AG04449 (cell line): Measurements from ENCODE around the gene NDST1.

Source experiments
- CTCF ChIA-PET: fragments of 350-600 bp; formaldehyde crosslinking; extraction: SDS; loops from one replicate; lab custom pipeline; 2021; ENCODE audit warnings: antibody characterized with exemption; lab: Yijun Ruan, JAX
- POLR2A ChIA-PET: fragments of 400-600, 350-600 bp; formaldehyde crosslinking; extraction: SDS; loops from one replicate; lab custom pipeline; 2020; ENCODE audit warnings: antibody characterized with exemption, inconsistent platforms; lab: Yijun Ruan, JAX
- DNase-seq: peaks from one replicate; pipeline ENCODE4 v3.0.0-alpha.2; 2010; ENCODE audit warnings: low read depth, low spot score
- H3K4me3 ChIP-seq: 2 replicates; pipeline ENCODE4 v1.5.1; 2011; ENCODE audit warnings: low read depth, mild to moderate bottlenecking, control low read depth, low read length
- TF ChIP-seq, protein P1 (sequence below): IDR thresholded peaks from one replicate; pipeline ENCODE4 v1.5.1; 2011; ENCODE audit warnings: mild to moderate bottlenecking, moderate library complexity, low read length, control low read depth, inconsistent platforms; ENCODE audit not compliant: insufficient read depth; ENCODE audit errors: missing control alignments

The NDST1 gene

DNA sequence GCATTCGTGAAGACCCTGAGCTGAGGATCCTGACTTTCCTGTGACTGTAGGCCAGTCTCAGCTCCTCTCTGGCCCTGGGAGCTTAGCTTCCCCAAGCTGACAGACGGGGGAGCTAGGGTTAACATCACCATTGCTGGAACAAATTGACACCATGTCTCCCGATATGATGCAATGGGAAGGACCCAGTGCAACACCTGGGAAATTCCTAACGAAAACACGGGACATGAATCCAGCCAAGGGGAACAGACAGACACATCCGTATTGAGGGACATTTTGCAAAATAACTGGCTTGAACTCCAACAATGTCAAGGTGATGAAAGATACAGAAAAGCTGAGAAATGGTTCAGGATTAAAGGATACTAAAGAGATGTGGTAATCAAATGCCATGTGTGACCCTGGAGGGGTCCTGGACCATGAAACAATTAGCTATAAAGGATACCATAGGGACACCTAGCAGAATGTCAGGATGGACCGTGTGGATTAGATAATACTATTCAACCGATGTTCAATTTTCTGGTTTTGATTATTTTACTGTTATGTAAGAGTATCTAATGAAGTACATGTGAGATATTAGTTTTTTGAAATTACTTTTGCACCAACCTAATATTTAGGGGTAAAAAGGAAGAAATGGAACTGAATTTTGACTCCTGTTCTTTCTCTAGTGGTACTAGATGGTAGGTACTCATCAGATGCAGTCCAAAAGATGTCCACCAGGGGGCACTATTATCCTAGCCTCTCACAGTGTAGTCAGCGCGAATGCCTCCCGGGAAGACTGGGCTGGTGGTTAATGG, 52.7 kb downstream of the NDST1 start:
- TF ChIP-seq, protein P1, sequence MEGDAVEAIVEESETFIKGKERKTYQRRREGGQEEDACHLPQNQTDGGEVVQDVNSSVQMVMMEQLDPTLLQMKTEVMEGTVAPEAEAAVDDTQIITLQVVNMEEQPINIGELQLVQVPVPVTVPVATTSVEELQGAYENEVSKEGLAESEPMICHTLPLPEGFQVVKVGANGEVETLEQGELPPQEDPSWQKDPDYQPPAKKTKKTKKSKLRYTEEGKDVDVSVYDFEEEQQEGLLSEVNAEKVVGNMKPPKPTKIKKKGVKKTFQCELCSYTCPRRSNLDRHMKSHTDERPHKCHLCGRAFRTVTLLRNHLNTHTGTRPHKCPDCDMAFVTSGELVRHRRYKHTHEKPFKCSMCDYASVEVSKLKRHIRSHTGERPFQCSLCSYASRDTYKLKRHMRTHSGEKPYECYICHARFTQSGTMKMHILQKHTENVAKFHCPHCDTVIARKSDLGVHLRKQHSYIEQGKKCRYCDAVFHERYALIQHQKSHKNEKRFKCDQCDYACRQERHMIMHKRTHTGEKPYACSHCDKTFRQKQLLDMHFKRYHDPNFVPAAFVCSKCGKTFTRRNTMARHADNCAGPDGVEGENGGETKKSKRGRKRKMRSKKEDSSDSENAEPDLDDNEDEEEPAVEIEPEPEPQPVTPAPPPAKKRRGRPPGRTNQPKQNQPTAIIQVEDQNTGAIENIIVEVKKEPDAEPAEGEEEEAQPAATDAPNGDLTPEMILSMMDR: peak; percentile 76
- CTCF ChIA-PET: interaction anchor here (0.6 to 15.5 kb wide), 59 partner anchors 9 to 291 kb away, joined by 3 to 366 read pairs (median 5); partner anchors contain the start of genes MYOZ3, RBM22, RPS14 and SYNPO
- no peak for DNase-seq
- H3K4me3 ChIP-seq: no peak overlapping the region
- POLR2A ChIA-PET: interaction anchor here (0.6 to 1.7 kb wide), 6 partner anchors 43 to 198 kb away, joined by 3 to 9 read pairs (median 4); partner anchors contain the start of genes DCTN4 and RBM22

DNA sequence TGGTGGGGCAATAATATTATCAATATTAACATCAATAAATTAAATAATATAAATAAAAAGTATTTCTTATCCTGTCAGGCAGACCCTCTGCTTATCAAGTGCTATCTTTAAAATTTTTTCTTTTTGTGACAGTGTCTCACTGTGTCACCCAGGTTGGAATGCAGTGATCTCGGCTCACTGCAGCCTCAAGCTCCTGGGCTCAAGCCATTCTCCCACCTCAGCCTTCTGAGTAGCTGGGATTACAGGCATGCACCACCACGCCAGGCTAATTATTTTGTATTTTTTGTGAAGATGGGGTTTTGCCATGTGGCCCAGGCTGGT, 53.2 kb downstream of the NDST1 start:
- TF ChIP-seq, protein P1: no peak
- POLR2A ChIA-PET: interaction anchor here (1.6 kb wide), 1 partner anchor 139 kb away, joined by 9 read pairs; the partner anchor contains the start of gene RBM22
- CTCF ChIA-PET: interaction anchor here (0.8 to 15.5 kb wide), 42 partner anchors 12 to 290 kb away, joined by 3 to 366 read pairs (median 7); partner anchors contain the start of genes IRGM, MYOZ3, RBM22 and RPS14

DNA sequence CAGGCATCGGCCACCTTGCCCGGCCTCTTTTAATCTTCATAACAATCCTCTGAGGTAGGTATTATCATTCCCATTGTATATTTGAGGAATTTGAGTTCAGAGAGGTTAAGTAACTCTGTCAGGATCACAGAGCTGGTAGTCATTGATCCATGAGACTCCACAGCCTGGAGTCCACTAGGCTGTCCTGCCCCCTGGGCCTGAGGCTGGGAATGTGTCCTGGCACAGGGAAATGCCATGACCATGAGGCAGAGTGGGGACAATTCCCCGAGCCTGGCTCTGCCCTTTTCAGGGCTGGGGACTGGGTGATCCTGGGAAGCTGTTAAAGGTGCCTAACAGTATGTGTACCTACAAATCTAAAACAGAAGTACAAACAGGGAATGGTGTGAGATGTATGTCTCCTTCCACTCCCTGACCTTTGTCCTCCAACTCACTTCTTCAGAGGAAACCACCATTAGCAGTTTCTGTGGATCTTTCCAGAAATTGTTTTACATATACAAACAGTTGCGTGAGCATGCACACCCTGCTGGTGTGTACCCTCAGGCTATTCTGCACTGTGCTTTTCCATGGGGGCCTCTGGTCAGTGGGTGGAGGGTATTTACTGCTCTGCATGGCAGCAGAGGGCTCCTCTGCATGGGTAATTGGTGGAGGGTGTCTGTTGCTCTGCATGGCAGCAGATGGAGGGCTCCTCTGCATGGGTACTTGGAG, 53.8 kb downstream of the NDST1 start:
- CTCF ChIA-PET: interaction anchor here (0.7 to 15.5 kb wide), 33 partner anchors 12 to 603 kb away, joined by 3 to 366 read pairs (median 9); partner anchors contain the start of genes IRGM, MYOZ3, RBM22 and RPS14
- H3K4me3 ChIP-seq: no peak overlapping the region
- POLR2A ChIA-PET: no interaction called here
- TF ChIP-seq, protein P1: no peak
- DNase-seq: no peak

More for the DNA sequence above, 53.2 kb downstream of the NDST1 start:
- no peak overlapping the region for H3K4me3 ChIP-seq
- no peak for DNase-seq

DNA sequence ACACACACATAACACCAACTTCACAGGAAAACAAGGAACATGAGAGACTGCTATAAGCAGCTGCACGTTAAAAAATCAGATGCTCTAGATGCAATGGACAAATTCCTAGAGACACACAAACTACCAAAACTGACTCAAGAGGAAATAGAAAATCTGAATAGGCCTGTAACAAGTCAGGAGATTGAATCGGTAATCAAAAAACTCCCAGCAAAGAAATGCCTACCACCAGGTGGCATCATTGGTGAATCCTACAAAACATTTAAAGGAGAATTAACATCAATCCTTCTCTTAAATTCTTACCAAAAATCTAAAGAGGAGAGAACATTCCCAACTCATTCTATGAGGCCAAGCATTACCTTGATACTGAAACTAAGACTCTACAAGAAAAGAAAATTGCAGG, 54.9 kb downstream of the NDST1 start:
- DNase-seq: no peak

DNA sequence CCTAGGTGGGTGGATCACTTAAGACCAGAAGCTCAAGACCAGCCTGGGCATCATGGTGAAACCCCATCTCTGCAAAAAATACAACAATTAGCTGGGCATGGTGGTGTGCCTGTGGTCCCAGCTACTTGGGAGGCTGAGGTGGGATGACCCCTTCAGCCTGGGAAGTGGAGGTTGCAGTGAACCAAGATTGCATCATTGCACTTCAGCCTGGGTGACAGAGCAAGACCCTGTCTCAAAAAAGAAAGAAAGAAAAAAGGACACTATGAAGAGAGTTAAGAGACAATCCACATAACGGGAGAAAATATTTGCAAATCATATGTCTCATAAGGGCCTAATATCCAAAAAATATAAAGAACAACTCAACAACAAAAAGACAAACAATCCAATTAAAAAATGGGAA, 57.9 kb downstream of the NDST1 start:
- DNase-seq: no peak
- no peak overlapping the region for H3K4me3 ChIP-seq
- ChIA-PET CTCF (interaction anchor here (0.8 to 15.5 kb wide), 3 partner anchors 77 to 117 kb away, joined by 3 to 366 read pairs (median 3); partner anchors contain the start of gene MYOZ3), POLR2A (no interaction called here)
- TF ChIP-seq, protein P1: no peak

More for the DNA sequence above, 54.9 kb downstream of the NDST1 start:
- CTCF ChIA-PET: interaction anchor here (1.5 to 15.5 kb wide), 9 partner anchors 14 to 602 kb away, joined by 3 to 366 read pairs (median 37); partner anchors contain the start of genes IRGM, MYOZ3 and RBM22
- POLR2A ChIA-PET: no interaction called here
- H3K4me3 ChIP-seq: no peak overlapping the region
- TF ChIP-seq, protein P1: no peak
